GM23338 (cell line): ENCODE results near the gene DNAH6.

Experiments
- CREB1 ChIP-seq: fragments of 250-450 bp; sonication (Bioruptor Pico); IDR thresholded peaks from 2 replicates; pipeline ENCODE4 v1.5.0; 2020; ENCODE audit warnings: low read depth, mild to moderate bottlenecking, moderate library complexity
- EZH2 ChIP-seq: fragments of 200-600 bp; sonication (generic); IDR thresholded peaks from one replicate; pipeline ENCODE4 v1.8.0; 2017; ENCODE audit warnings: antibody characterized with exemption, mild to moderate bottlenecking, low read depth; ENCODE audit not compliant: unreplicated experiment
- EZH2phosphoT487 ChIP-seq: fragments of 200-600 bp; sonication (generic); IDR thresholded peaks from one replicate; pipeline ENCODE4 v1.8.1; 2018; ENCODE audit warnings: antibody characterized with exemption; ENCODE audit not compliant: unreplicated experiment
- JUNB ChIP-seq: IDR thresholded peaks from one replicate; pipeline ENCODE4 v1.6.1; 2016; ENCODE audit warnings: antibody characterized with exemption; ENCODE audit not compliant: unreplicated experiment
- NANOG ChIP-seq: IDR thresholded peaks from 2 replicates; pipeline ENCODE4 v1.6.1; 2016; ENCODE audit warnings: antibody characterized with exemption, borderline replicate concordance
- POLR2AphosphoS5 ChIP-seq: IDR thresholded peaks from 2 replicates; pipeline ENCODE4 v1.6.1; 2016; ENCODE audit warnings: antibody characterized with exemption, low read depth
- TF ChIP-seq, protein P1 (sequence below), 2 experiments: fragments of 200-600 bp in 1 of 2; sonication (generic) in 1 of 2; conservative IDR thresholded peaks; 2 replicates each; pipeline versions ENCODE4 v1.5.1 to v1.6.1; 2016 to 2017; ENCODE audit warnings: antibody characterized with exemption in 2 of 2, low read depth in 2 of 2, mild to moderate bottlenecking in 2 of 2, moderate library complexity in 1 of 2
- TF ChIP-seq, protein P2 (sequence below): IDR thresholded peaks from one replicate; pipeline ENCODE4 v1.6.1; 2018; ENCODE audit warnings: antibody characterized with exemption; ENCODE audit not compliant: unreplicated experiment

DNA sequence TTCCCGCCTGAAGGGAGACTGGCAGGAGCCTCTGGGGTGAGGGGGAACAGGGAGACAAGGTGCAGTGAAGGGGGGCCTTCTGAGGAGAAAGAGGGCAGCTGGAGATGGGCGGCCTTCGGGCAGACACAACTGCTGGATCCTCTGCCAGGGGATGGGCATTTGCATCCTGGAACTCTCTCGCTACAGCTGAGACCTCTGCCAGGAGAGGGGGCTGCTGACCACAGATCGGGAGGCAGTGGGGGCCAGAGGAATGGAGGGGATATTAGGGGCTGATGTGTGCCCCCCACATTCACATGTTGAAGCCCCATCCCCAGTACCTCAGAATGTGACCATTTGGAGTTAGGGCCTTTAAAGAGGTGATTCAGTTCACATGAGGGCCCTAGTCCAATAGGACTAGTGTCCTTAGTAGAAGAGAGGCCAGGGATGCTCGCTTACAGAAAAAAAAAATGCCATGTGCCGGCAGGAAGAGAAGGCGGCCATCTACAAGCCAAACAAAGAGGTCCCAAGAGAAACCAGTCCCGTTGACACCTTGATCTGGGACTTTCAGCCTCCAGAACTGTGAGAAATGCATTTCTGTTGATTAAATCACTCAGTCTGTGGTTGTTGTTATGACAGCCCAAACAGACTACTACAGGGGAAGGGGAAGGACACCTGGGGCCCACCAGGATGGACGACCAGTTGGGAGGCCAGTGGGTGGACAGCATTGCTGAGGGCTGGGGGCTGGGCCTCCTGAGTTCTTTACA, 314.6 kb downstream of the DNAH6 start:
- TF ChIP-seq CREB1 (CRISPR knock-in tag) (no peak), EZH2phosphoT487 (no peak), NANOG (no peak), POLR2AphosphoS5 (no peak), EZH2 (no peak), JUNB (no peak)
- TF ChIP-seq, protein P1, sequence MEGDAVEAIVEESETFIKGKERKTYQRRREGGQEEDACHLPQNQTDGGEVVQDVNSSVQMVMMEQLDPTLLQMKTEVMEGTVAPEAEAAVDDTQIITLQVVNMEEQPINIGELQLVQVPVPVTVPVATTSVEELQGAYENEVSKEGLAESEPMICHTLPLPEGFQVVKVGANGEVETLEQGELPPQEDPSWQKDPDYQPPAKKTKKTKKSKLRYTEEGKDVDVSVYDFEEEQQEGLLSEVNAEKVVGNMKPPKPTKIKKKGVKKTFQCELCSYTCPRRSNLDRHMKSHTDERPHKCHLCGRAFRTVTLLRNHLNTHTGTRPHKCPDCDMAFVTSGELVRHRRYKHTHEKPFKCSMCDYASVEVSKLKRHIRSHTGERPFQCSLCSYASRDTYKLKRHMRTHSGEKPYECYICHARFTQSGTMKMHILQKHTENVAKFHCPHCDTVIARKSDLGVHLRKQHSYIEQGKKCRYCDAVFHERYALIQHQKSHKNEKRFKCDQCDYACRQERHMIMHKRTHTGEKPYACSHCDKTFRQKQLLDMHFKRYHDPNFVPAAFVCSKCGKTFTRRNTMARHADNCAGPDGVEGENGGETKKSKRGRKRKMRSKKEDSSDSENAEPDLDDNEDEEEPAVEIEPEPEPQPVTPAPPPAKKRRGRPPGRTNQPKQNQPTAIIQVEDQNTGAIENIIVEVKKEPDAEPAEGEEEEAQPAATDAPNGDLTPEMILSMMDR (conservative IDR thresholded peaks at IDR 0.05; ENCODE audit: low read depth in 2 of 2): peak; percentile 43 to 77
- TF ChIP-seq, protein P2, sequence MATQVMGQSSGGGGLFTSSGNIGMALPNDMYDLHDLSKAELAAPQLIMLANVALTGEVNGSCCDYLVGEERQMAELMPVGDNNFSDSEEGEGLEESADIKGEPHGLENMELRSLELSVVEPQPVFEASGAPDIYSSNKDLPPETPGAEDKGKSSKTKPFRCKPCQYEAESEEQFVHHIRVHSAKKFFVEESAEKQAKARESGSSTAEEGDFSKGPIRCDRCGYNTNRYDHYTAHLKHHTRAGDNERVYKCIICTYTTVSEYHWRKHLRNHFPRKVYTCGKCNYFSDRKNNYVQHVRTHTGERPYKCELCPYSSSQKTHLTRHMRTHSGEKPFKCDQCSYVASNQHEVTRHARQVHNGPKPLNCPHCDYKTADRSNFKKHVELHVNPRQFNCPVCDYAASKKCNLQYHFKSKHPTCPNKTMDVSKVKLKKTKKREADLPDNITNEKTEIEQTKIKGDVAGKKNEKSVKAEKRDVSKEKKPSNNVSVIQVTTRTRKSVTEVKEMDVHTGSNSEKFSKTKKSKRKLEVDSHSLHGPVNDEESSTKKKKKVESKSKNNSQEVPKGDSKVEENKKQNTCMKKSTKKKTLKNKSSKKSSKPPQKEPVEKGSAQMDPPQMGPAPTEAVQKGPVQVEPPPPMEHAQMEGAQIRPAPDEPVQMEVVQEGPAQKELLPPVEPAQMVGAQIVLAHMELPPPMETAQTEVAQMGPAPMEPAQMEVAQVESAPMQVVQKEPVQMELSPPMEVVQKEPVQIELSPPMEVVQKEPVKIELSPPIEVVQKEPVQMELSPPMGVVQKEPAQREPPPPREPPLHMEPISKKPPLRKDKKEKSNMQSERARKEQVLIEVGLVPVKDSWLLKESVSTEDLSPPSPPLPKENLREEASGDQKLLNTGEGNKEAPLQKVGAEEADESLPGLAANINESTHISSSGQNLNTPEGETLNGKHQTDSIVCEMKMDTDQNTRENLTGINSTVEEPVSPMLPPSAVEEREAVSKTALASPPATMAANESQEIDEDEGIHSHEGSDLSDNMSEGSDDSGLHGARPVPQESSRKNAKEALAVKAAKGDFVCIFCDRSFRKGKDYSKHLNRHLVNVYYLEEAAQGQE: no peak
